GM12801 (cell line): ENCODE data around the gene JAK2.

Source experiments
- CTCF ChIP-seq: IDR thresholded peaks from one replicate; pipeline ENCODE4 v1.5.1; 2011; ENCODE audit warnings: control low read depth; ENCODE audit not compliant: insufficient read length; ENCODE audit errors: extremely low read depth

Gene JAK2

DNA sequence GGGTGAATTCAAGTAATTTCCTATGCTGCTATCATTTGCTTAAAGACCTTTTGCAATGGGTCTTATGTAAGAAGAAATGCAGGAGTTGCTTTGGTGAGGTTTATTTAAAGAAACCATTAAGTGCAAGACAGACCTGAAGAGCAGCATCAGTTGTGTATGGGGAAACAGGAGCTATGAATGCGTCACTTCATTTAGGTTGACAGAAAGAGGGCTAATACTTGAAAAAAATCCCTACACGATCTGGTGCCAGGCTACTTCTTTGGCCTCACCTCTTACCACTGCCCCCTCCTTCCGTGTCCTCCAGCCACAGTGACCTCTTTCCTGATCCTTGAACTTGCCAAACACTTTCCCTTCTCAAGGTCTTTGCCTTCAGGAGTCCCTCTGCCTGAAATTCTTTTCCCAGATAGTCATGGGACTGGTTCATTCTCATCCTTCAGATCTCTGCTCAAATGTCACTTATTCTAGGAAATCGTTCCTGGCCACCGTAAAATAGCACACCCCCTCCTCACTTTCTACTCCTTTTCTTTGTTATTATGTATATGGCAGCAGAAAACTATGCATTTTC lies 1.4 kb upstream of the JAK2 start:
- no peak for TF ChIP-seq CTCF

DNA sequence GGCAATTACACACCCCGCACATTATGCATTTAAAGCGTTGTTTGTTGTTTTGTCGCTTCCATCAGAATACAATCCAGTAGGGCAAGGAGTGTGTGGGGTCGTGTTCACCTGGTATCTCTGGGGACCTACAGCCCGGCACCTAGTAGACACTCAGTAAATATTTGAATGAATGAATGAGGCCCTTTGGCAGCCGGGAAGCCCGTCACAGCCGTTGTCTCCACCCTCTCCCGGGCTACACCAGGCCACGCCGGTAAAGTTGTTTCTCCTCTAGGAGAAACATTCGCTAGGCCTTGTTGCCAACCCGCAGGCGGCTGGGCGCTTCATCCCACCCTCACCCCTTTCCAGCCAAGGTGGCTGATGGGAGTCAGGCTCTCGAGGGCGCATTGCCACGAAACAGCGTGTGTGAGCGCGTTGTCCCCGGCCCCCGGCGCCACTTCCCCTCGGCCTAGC lies 876 bp upstream of the JAK2 start:
- TF ChIP-seq CTCF, result no peak

DNA sequence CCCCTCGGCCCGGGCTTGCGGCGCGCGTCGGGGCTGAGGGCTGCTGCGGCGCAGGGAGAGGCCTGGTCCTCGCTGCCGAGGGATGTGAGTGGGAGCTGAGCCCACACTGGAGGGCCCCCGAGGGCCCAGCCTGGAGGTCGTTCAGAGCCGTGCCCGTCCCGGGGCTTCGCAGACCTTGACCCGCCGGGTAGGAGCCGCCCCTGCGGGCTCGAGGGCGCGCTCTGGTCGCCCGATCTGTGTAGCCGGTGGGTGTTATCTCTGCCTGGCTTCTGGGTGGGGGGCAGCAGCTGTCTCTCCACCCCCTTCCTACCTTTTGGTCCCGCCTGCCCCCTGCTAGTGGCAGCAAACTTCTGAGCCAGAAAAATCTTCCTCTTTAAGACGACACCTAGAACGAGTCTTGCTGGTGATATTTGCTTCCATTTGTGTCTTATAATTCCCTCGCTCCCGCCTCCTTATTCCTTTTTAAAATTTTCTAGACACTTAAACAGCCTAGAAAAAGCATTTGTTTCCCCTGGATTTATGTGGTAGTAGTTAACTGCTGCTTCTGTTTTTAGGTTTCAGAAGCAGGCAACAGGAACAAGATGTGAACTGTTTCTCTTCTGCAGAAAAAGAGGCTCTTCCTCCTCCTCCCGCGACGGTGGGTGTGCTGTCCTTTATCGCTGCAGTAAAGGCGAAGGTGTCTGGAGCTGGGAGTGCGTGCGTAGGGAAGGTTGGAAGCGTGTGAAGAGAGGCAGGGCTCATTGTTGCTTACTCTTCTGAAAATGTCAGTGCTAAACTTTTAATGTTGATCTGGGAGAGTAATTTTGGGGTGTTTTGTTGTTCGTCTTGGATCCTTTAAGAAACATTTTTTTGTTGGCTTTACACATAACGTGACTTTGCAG lies 554 bp downstream of the JAK2 start:
- no peak for TF ChIP-seq CTCF

- TF ChIP-seq CTCF, result no peak
Measured at GRCh38 chr9:4986296-4986695, 1.2 kb downstream of the JAK2 start.

DNA sequence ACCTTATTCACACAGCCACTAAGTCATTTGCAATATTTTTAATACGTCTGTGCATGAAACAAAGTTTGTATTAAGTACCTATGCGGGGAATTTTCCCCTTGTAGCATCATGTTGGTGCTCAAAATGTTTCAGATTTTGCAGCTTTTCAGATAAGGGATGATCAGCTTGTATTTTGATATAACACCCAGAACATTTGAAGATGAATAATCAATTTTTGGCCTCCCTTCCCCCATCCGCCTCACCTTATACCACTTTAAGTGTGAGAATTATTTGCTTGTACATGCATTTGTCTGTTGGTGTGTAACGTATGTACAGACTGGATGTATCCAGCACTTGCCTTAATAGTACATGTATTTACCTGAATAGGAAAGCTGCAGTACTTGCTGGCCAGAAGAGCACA lies 1.7 kb downstream of the JAK2 start:
- TF ChIP-seq CTCF, result no peak

GRCh38 chr9:4987961-4988421 lies 2.9 kb downstream of the JAK2 start:
- TF ChIP-seq CTCF, result peak; percentile 12

GRCh38 chr9:4992872-4993271 lies 7.8 kb downstream of the JAK2 start:
- TF ChIP-seq CTCF, result no peak
